RKO (cell line): ENCODE results near the gene C1orf21.

Source experiments
- DNase-seq: peaks from one replicate; pipeline ENCODE4 v3.0.0-alpha.2; 2016; ENCODE audit warnings: low spot score

The C1orf21 gene

GRCh38 chr1:184660462-184661191 lies 273.8 kb downstream of the C1orf21 start:
- no peak for DNase-seq

- no peak for DNase-seq
Measured at GRCh38 chr1:184661801-184662200, 275.0 kb downstream of the C1orf21 start.

GRCh38 chr1:184664042-184664660 lies 277.3 kb downstream of the C1orf21 start:
- no peak for DNase-seq

GRCh38 chr1:184664661-184665060 lies 277.8 kb downstream of the C1orf21 start:
- no peak for DNase-seq

GRCh38 chr1:184665360-184665759 lies 278.5 kb downstream of the C1orf21 start:
- no peak for DNase-seq

- DNase-seq, result no peak
Measured at GRCh38 chr1:184669391-184669790, 282.6 kb downstream of the C1orf21 start.

GRCh38 chr1:184672013-184672726 lies 285.3 kb downstream of the C1orf21 start:
- no peak for DNase-seq

GRCh38 chr1:184673305-184673704 lies 286.5 kb downstream of the C1orf21 start:
- no peak for DNase-seq

GRCh38 chr1:184677344-184677743 lies 290.5 kb downstream of the C1orf21 start:
- DNase-seq, result no peak
